ENCODE measurements around the gene CHPF2.

CHPF2 gene

DNA sequence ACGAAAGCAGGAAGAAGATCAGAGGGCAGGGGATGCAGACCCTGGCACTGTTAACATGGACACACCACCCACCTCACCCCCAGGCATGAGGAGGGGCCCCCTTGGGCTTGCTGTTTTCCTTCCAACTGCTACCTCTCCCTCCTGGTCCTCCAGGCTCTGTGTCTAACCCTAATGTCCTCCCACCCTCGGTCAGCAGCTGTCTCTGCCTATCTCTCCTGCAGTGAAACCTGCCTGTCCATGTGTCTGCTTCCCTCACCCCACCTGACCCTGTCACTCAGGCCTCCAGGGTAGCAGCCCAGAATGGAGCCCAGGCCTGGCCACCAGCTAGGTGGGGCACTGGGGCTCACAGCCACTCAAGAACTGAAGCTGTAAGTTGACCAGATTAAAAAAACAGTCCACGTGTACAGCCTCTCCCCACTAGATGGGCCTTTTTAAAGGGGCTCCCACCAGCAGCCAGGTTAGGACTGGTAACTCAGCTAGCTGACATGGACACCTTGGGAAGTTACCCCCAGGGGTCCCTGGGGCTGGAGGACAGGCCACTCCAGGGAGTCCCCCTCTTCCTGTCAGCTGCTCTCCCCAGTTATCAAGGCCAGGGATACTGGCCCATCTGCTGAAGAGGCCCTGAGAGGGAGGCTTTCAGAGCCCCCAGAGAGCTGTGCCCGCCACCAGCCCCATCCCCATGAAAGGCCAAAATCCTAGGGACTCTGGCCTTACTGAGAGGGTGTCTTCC lies 14.7 kb downstream of the CHPF2 start:
- Histone ChIP-seq H3K4me3 (ENCODE audit: low read depth, low read length) (no peak overlapping the region), H3K36me3 (ENCODE audit: control insufficient read depth in 2 of 2, insufficient read depth in 1 of 2, low read length in 2 of 2) (peaks cover 0 to 11% of the 10 kb centered on the region in 2 experiments; a peak in 1 of 3 replicates), H3K9me3 (ENCODE audit: control insufficient read depth, insufficient read depth, low read depth, low read length) (no peaks in the 10 kb centered on the region), H3K4me1 (ENCODE audit: control insufficient read depth, insufficient read depth, low read length) (peaks cover 3% of the 10 kb centered on the region; the same call in 1 of the 2 replicates), H3K27ac (ENCODE audit: extremely low read depth, low read depth, low read length) (no peak overlapping the region)
- TF ChIP-seq ZIC2 (tag by site-specific recombination; IDR thresholded peaks at IDR 0.05) (peak; percentile 8; the same call in 1 of the 2 replicates), GLIS2 (tag by site-specific recombination; IDR thresholded peaks at IDR 0.05) (0 out of 2 replicates have a peak, but pooled peaks have one; percentile 58), ZNF549 (tag by site-specific recombination; IDR thresholded peaks at IDR 0.05) (no peak), ZNF37A (tag by site-specific recombination; IDR thresholded peaks at IDR 0.05) (no peak), ZBTB8A (tag by site-specific recombination; IDR thresholded peaks at IDR 0.05) (0 out of 2 replicates have a peak, but pooled peaks have one; percentile 13), GLIS1 (tag by site-specific recombination; IDR thresholded peaks at IDR 0.05) (peak; percentile 79), ZNF544 (tag by site-specific recombination; IDR thresholded peaks at IDR 0.05) (no peak)
- ChIA-PET POLR2A (interaction anchor here (0.6 to 2.0 kb wide), 4 partner anchors 12 to 1688 kb away, joined by 3 to 16 read pairs (median 4); partner anchors contain the start of genes ABCF2 and NUB1), CTCF (interaction anchor here (0.5 to 4.6 kb wide), 10 partner anchors 10 to 123 kb away, joined by 3 to 43 read pairs (median 4); partner anchors contain the start of gene ABCF2)

DNA sequence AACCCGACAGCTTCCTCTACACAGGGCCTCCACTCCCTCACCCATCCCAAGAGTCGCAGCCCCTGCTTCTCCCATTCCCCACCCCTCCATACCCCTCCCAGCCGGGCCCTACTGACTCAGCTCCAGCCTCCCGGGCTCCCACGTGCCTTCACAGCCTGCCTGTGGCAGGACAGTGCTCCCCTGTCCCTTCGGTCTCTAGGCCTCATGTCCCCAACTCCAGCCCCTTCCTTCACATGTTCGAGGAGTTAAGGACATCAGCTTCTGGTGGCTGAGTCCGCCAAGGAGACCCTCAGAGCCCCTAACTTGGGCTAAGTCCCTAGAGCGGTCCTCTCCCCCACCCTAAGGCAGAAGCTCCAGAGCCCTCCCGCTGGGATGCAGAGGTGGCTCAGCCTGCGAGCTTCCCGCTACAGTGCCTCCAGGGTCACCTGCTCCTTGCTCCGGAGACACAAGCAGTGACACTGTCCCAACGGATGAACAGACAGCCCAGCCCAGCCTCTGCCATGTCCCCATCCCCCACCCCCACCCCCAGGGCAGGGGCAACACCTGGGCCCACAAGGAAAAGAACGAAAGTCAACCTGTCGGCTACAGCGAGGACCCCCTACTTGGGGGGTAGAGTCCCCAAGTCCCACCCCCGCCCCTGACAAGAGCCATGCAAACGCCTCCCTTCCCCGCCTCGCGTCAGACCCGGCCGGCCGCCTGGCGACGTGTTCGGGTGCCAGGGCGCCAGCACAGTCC lies 15.5 kb downstream of the CHPF2 start:
- Histone ChIP-seq H3K27ac (ENCODE audit: extremely low read depth, low read depth, low read length) (peak overlapping the region; percentile 50; the same call in 1 of the 2 replicates), H3K9me3 (ENCODE audit: control insufficient read depth, insufficient read depth, low read depth, low read length) (no peaks in the 10 kb centered on the region), H3K4me3 (ENCODE audit: low read depth, low read length) (peak overlapping the region; percentile 55), H3K36me3 (ENCODE audit: control insufficient read depth in 2 of 2, insufficient read depth in 1 of 2, low read length in 2 of 2) (peaks cover 0 to 4% of the 10 kb centered on the region in 2 experiments; a peak in 1 of 3 replicates), H3K4me1 (ENCODE audit: control insufficient read depth, insufficient read depth, low read length) (peaks cover 3% of the 10 kb centered on the region; the same call in 1 of the 2 replicates)
- TF ChIP-seq ZNF777 (tag by site-specific recombination; IDR thresholded peaks at IDR 0.05; ENCODE audit: borderline replicate concordance) (no peak), KLF8 (tag by site-specific recombination; IDR thresholded peaks at IDR 0.05) (peak; percentile 29; the same call in 1 of the 2 replicates), ZEB2 (tag by site-specific recombination; IDR thresholded peaks at IDR 0.05) (0 out of 2 replicates have a peak, but pooled peaks have one; percentile 17), ZBTB48 (tag by site-specific recombination; IDR thresholded peaks at IDR 0.05) (peak; percentile 82), ZNF121 (tag by site-specific recombination; IDR thresholded peaks at IDR 0.05) (peak; percentile 78), ZNF600 (tag by site-specific recombination; IDR thresholded peaks at IDR 0.05) (peak; percentile 98), ZNF624 (tag by site-specific recombination; IDR thresholded peaks at IDR 0.05) (no peak), ZBTB17 (tag by site-specific recombination; IDR thresholded peaks at IDR 0.05) (peak; percentile 15; the same call in 1 of the 2 replicates), ZBTB20 (tag by site-specific recombination; IDR thresholded peaks at IDR 0.05) (peak; percentile 83), SP7 (tag by site-specific recombination; IDR thresholded peaks at IDR 0.05) (0 out of 2 replicates have a peak, but pooled peaks have one; percentile 42), WT1 (tag by site-specific recombination; IDR thresholded peaks at IDR 0.05) (peak; percentile 28; the same call in 1 of the 2 replicates), ZNF24 (tag by site-specific recombination; IDR thresholded peaks at IDR 0.05) (0 out of 2 replicates have a peak, but pooled peaks have one; percentile 24), ZNF585B (tag by site-specific recombination; IDR thresholded peaks at IDR 0.05) (no peak), ZNF274 (IDR thresholded peaks at IDR 0.05; ENCODE audit: low read length) (no peak), ZNF274 (tag by site-specific recombination; IDR thresholded peaks at IDR 0.05; ENCODE audit: borderline replicate concordance) (no peak), IKZF3 (tag by site-specific recombination; IDR thresholded peaks at IDR 0.05) (peak; percentile 13; the same call in 1 of the 2 replicates), GLIS1 (tag by site-specific recombination; IDR thresholded peaks at IDR 0.05) (peak; percentile 71)
- TF ChIP-seq, protein P1, sequence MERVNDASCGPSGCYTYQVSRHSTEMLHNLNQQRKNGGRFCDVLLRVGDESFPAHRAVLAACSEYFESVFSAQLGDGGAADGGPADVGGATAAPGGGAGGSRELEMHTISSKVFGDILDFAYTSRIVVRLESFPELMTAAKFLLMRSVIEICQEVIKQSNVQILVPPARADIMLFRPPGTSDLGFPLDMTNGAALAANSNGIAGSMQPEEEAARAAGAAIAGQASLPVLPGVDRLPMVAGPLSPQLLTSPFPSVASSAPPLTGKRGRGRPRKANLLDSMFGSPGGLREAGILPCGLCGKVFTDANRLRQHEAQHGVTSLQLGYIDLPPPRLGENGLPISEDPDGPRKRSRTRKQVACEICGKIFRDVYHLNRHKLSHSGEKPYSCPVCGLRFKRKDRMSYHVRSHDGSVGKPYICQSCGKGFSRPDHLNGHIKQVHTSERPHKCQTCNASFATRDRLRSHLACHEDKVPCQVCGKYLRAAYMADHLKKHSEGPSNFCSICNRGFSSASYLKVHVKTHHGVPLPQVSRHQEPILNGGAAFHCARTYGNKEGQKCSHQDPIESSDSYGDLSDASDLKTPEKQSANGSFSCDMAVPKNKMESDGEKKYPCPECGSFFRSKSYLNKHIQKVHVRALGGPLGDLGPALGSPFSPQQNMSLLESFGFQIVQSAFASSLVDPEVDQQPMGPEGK (tag by site-specific recombination; IDR thresholded peaks at IDR 0.05), result peak; percentile 46; the same call in 1 of the 2 replicates
- TF ChIP-seq, protein P2, sequence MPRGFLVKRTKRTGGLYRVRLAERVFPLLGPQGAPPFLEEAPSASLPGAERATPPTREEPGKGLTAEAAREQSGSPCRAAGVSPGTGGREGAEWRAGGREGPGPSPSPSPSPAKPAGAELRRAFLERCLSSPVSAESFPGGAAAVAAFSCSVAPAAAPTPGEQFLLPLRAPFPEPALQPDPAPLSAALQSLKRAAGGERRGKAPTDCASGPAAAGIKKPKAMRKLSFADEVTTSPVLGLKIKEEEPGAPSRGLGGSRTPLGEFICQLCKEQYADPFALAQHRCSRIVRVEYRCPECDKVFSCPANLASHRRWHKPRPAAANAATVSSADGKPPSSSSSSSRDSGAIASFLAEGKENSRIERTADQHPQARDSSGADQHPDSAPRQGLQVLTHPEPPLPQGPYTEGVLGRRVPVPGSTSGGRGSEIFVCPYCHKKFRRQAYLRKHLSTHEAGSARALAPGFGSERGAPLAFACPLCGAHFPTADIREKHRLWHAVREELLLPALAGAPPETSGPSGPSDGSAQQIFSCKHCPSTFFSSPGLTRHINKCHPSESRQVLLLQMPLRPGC (tag by site-specific recombination; IDR thresholded peaks at IDR 0.05), result peak; percentile 85; the same call in 1 of the 2 replicates
- TF ChIP-seq, protein P3, sequence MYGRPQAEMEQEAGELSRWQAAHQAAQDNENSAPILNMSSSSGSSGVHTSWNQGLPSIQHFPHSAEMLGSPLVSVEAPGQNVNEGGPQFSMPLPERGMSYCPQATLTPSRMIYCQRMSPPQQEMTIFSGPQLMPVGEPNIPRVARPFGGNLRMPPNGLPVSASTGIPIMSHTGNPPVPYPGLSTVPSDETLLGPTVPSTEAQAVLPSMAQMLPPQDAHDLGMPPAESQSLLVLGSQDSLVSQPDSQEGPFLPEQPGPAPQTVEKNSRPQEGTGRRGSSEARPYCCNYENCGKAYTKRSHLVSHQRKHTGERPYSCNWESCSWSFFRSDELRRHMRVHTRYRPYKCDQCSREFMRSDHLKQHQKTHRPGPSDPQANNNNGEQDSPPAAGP (tag by site-specific recombination; IDR thresholded peaks at IDR 0.05), result peak; percentile 60; the same call in 1 of the 2 replicates
- CTCF ChIA-PET, result interaction anchor here (0.5 to 1.6 kb wide), 7 partner anchors 11 to 480 kb away, joined by 3 to 4 read pairs (median 4); no protein-coding TSS in a partner anchor
- POLR2A ChIA-PET, result interaction anchor here (0.6 to 2.0 kb wide), 4 partner anchors 13 to 1687 kb away, joined by 3 to 16 read pairs (median 4); partner anchors contain the start of genes ABCF2 and NUB1
